ENCODE measurements around the gene SLC51A.
"Not testable (repeated sequence)": the region's sequence is repeated elsewhere in the genome, so short reads cannot be mapped to it uniquely, and the experiment has no call there.

SLC51A gene

DNA sequence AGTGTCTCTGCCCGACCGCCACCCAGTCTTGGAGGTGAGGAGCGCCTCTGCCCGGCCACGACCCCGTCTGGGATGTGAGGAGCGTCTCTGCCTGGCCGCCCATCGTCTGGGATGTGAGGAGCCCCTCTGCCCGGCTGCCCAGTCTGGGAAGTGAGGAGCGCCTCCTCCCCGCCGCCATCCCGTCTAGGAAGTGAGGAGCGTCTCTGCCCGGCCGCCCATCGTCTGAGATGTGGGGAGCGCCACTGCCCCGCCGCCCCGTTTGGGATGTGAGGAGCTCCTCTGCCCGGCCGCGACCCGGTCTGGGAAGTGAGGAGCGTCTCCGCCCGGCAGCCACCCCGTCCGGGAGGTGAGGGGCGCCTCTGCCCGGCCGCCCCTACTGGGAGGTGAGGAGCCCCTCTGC, 27.8 kb downstream of the SLC51A start:
- DNase-seq: not testable (repeated sequence)

DNA sequence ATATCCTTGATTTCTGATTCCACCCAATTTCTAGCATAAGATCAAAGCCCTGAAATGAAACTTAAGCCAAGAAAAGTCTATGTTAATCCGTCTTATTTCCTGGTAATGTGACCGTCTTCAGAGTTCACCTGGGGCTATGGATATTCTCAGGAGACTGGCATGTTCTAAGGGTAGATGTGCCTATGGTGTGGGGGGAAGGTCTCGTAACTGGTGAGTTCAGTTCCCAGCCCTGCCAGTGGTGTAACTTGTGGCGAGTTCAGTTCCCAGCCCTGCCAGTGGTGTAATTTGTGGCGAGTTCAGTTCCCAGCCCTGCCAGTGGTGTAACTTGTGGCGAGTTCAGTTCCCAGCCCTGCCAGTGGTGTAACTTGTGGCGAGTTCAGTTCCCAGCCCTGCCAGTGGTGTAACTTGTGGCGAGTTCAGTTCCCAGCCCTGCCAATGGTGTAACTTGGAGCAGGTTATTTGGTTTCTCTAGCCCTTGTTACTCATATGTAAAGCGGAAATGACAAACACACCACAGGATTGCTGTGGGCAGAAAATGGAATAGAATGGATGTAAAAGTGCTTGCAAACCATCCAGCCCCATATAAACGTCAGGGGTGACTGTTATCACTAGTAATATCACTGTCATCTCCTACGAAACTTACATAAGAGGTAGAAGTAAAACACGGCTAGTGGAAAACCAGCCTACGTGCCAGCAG, 30.4 kb downstream of the SLC51A start:
- no peak for DNase-seq

DNA sequence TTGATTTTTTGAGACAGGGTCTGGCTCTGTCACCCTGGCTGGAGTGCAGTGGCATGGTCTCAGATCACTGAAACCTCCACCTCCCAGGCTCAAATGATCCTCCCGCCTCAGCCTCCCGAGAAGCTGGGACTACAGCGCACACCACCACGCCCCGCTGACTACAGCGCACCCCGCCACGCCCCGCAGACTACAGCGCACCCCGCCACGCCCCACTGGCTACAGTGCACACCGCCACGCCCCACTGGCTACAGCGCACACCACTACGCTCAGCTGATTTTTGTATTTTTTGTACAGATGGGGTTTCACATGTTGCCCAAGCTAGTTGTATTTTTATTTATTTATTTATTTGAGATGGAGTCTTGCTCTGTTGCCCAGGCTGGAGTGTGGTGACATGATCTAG, 35.6 kb downstream of the SLC51A start:
- no peak for DNase-seq

DNA sequence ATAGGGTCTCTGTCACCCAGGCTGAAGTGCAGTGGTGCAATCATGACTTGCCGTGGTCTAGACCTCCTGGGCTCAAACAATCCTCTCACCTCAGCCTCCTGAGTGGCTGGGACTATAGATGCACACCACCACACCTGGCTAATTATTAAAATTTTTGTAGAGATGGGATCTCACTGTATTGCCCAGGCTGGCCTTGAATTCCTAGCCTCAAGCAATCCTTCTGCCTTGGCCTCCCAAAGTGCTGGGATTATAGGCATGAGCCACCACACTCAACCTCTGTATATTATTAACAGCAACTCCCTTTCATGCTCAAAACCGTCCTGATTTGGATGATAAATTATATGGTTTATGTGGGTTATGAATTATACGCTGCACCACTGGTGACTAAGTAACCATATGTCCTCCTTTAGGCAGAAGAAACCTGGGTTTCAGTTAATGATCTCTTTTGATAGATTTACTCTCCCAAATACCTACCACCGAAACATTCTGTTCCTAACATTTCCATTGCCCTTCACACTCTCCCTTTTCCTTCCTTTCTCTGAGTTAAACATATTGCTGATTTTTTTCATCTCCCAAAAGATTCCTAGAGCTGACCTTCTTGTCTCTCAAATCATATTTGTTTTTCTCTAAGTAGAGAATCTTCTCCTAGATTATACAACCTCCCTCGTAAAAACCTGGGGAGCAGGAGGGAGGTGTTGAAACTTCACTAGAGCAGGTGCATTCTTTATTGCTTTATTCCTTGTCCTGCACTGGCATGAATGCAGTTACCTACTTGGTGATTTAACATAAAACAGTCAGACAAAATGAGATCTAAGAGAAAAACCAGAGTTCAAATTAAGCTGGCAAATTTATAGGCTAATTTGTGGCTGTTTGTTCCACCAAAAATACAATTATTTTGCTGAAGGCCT, 38.3 kb downstream of the SLC51A start:
- DNase-seq: no peak

DNA sequence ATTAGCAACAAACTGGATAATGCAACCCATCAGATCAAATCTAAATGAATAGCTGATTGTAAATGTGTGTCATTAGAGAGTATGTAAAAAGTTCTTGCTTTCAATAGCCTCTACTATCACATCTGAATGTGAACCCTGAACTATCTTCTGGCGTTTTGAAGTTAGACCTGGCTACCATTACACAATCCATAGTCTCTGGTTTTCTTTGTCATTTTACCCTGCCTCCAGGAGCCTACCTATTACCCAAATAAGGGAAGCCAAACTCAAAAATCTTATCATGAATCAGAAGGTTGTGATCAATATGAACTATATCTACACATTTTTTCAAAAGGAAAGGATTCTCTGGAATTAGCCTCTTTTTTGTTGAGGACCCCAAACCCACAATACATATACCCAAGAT, 39.4 kb downstream of the SLC51A start:
- no peak for DNase-seq

DNA sequence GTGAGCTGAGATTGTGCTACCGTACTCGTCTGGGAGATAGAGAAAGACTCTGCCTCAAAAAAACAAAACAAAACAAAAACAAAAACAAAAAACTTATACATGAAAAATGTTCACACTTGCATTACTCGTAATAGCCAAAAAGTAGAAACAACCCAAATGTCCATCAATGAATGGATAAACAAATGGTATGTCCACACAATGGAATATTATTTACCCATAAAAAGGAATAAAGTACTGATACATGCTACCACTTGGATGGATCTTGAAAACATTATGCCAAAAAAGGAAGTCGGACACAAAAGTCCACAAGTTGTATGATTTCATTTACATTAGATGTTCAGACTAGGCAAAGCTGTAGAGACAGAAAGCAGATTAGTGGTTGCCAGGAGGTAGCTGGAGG, 44.5 kb downstream of the SLC51A start:
- no peak for DNase-seq

DNA sequence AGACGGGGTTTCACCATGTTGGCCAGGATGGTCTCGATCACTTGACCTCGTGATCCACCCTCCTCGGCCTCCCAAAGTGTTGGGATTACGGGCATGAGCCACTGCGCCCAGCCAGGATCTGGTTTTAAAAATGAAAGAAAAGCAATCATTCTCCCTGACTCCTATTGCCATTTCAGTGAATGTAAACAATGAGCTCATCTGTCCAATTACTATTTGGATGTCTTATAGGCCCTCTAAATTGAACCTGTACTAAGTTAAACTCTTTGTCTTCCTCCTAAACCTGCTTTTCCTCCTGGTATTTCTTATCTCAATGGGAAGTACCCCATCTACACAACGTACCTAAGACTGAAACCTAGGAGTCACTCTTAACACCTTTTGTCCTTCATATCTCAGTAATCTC, 47.5 kb downstream of the SLC51A start:
- no peak for DNase-seq

DNA sequence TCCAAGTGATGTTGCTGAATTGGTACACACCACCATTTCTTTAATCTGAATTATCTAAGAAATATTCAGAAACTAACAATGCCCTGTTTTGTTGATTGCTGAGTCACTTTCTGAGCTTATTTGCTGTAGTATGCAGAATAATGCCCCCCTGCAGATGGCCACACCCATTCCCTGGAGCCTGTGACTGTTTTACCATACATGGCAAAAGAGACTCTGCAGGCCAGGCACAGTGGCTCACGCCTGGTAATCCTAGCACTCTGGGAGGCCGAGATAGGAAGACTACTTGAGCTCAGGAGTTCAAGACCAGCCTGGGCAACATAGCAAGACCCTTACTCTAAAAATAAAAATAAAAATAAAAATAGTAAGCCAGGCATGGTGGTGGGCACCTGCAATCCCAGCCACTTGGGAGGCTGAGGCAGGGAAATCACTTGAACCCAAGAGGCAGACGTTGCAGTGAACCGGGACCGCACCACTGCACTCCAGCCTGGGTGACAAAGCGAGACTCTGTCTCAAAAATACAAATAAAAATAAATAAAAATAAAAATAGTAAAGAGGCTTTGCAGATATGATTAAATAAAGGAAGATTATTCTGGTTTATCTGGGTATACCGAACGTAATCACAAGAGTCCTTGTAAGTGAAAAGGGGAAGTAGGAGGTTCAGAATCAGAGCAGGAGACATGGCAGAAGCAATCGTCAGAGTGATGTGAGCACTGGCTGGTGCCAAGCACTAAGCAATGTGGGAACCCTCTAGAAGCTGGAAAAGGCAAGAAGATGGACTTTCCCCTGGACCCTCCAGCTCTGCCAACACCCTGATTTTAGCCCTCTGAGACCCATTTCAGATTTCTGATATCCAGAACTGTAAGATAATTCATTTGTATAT, 52.2 kb downstream of the SLC51A start:
- no peak for DNase-seq

DNA sequence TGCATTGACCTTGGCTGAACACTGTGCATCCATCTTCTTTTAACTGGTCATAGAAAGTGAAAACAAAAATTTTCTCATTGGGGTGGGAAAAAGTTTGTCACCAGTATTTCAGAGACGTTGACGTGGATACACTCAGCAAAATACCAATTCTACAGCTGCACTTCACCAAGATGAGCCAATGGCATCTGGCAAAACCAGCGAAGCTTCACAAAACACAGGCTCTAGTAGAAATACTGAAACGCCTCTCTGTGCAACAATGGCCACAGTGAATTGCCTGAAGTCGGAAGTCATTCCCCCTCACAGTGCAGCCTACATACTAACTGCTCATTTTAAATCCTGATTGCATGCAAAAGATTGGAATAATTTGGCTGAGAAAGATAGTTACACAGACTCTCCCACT, 54.2 kb downstream of the SLC51A start:
- DNase-seq: no peak

DNA sequence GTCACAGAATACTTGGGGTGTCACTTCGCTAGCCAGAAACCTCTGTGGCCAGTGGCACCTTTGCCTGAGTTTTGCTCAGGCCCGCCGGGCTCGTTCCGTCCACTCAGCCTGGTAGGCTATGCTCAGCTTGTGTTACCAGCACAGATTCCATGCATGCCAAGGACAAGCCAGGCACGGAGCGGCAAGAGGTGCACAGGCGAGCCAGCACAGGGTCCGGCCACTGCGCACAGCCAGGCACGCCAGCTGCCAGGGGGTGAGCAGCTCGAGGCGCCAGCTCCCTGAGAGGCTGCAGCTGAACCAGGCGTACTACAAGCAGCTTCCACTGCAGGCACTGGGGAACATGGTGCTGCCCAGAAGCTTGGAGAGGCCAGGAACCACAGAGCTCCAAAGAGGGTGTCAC, 56.5 kb downstream of the SLC51A start:
- DNase-seq: no peak

DNA sequence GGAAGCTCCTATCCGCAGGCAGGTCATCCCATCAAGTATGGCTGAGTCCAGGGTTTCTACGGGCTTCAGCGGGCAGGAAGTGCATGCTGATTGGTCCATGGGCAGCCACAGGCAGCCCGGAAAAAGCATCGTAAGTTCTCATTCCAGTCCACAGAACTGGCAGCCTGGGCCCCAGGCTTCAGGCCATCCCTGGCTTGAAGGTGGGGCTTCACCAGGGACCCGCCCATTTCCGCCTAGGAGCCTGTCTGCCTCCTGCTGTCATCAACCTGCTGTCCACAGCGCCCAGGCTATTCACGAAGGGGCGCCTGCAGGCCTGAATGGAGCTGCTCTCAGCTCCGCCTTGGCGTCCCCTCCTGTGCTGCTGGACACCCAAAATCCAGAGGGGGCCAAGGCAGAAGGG, 57.3 kb downstream of the SLC51A start:
- DNase-seq: no peak

DNA sequence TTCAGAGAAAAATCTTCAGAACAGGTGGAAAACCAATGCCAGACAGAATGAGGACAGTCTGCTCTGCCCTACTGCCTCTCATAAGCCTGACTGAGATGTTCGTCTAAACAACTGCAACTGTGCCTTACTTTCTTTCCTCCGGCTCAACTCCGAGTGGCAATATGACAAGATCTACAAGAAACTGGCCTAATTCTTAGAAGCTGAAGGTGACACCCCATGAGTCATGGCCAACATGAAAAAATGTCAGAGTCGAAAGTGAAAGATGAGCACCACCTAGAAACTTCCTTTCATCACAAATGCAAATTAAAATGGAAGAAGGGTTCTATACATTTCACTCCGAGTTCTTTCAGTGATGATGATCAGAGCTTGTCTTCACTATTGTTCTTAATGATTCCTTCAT, 58.3 kb downstream of the SLC51A start:
- DNase-seq: no peak

DNA sequence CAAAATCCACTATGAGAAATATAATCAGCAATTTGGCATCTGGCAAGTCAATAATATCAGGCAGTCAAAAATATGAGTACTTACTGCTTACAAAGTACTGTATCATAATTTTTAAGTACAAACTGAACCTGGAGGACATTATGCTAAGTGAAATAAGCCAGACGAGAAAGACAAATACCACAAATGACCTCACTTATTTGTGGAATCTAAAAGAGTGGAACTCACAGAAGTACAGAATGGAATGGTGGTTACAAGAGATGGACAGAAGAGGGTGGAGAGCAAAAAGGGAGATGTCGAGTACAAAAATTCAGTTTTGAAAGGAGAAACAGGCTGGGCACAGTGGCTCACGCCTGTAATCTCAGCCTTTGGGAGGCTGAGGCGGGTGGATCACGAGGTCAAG, 58.8 kb downstream of the SLC51A start:
- no peak for DNase-seq

DNA sequence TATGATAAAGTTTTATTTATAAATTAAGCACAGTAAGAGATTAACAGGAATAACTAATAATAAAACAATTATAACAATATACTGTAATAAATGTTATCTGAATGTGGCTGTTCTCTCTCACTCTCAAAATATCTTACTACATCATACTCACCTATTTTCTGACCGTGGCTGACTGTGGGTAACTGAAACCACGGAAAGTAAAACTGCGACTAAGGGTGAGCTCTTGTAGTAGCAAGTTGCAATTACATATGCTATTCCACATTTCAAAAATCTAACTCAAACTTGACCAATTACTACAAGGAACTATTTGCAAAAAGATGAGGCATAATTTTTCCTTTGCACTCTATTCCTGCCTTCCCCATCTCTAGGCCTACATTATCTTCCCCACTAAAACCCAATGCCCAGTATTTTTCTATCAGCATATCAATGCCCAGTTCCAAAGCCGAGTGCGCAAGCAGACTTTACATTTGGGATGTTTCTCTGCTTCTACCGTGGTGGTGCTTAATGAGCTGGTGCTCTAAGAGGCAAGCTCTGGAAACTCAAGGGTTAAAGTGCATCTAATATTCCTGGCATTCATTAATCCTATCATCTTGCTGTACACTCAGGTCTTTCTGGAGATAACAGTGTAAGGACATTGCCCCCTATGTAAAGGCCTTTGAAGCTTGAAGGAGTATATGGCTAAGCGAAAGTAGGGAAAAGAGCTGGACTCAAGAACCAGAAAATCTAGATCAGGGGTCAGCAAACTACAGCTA, 64.5 kb downstream of the SLC51A start:
- DNase-seq: no peak

DNA sequence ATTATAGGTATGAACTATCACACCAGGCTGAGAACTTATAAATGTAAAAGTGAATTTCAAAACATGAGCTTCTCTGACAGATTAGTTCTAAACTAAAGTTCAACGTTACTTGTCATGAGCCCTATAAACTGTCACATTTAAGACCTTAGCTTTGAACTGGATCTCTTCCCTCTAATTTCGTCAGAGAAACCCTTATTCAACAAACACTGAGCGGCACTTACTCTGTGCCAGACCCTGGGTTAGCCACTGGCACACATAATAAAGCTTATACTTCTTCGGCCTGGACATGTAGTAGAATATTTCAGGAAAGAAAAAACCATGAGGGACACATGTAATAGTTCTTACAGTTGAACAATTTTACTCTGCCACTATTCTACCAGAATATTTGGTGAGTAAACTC, 65.6 kb downstream of the SLC51A start:
- no peak for DNase-seq
